HG02970 (cell line): Measurements from ENCODE around the gene COX7A2L.
"Not testable (repeated sequence)": the region's sequence is repeated elsewhere in the genome, so short reads cannot be mapped to it uniquely, and the experiment has no call there.

Source experiments
- ATAC-seq: cut with Tn5 transposase; IDR thresholded peaks from one replicate; pipeline ENCODE4 v1.9.1; 2021; ENCODE audit warnings: mild to moderate bottlenecking, moderate library complexity, moderate number of reproducible peaks; ENCODE audit not compliant: unreplicated experiment, low FRiP score

The COX7A2L gene, protein sequence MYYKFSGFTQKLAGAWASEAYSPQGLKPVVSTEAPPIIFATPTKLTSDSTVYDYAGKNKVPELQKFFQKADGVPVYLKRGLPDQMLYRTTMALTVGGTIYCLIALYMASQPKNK

DNA sequence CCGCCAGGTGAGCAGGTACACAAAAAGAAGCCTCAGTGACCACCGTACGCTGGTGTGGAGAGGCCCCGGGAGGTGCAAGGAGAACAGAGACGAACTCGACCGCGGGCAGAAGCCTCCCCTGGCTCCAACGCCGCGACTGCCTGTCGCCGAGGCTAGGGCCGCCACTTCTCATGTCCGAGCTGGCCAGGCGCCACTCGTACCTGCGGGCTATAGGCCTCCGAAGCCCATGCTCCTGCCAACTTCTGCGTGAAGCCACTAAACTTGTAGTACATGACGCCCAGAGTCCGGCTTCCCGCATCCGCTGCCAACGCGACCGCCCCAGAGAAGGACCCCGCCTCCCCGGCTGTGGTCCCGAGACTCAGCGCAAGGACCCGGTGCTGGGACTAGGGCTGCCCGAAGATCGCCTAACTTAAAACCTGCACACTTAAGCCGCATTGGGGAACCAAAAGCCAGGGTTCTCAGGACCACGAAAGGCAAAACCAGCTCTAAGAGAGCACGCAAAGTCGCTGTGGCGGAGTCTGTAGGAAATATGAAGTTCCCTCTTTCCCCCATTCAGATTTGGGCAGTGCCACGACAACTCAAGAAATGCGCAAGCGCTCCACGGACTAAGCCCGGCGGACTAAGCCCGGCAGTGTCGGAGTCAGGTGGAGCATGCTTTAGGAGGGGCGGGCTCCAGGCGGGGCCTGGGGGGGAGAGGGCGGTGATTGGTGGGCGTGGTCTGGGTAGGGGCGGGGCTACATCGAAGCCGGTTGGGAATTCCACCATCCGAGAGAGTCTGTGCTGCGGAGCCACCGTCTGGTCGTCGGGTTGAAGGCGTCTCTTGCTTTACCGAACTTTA is at the start of gene COX7A2L:
COX7A2L (minus strand) TSS at position 328 of the 838 bp plus-strand sequence; CDS start at position 272, 56 bp downstream.
- ATAC-seq, result peak; percentile 86

- ATAC-seq, result no peak
Measured at GRCh38 chr2:42408009-42408408, 47.0 kb upstream of the COX7A2L start.

DNA sequence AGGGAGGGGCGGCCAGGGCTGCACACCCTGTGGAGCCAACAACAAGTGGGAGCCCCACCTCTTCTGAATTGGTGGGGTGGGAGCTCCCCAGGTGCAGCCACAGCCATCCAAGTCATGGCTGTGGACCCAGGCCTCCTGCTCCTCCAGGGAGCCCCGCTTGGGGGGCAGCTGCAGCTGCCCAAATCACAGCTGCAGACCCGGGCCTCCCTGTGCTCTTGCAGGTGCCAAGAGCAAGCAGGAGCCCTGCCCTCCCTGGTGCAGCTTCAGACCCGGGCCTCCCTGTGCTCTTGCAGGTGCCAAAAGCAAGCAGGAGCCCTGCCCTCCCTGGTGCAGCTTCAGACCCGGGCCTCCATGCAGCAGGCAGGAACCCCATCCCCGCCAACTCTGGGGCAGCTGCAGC is 46.5 kb upstream of the COX7A2L start:
- no peak for ATAC-seq

GRCh38 chr2:42404676-42405075 is 43.7 kb upstream of the COX7A2L start:
- no peak for ATAC-seq

DNA sequence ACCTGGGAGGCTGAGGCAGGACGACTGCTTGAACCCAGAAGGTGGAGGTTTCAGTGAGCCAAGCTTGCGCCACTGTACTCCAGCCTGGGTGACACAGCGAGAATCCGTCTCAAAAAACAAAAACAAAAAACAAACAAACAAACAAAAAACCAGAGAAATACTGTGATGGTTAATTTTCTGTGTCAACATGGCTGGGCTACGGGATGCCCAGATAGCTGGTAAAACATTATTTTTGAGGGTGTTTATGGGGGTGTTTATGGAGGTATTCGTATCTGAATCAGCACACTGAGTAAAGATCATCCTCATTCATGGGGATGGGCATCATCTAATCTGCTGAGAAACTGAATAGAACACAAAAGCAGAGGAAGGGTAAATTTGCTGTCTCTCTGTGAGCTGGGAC is 40.8 kb upstream of the COX7A2L start:
- no peak for ATAC-seq

DNA sequence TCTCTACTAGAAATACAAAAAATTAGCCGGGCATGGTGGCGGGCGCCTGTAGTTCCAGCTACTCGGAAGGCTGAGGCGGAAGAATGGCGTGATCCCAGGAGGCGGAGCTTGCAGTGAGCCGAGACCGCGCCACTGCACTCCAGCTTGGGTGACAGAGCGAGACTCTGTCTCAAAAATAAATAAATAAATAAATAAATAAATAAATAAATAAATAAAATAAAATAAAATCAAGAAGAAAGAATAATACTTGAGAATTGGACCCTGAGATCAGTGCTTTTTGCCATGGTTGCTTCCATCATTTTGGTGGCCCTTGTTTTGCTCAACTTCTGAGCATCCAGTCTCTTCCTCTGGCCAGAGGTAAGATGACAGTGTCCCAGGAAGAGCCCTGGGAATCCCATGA is 37.0 kb upstream of the COX7A2L start:
- not testable (repeated sequence) for ATAC-seq

DNA sequence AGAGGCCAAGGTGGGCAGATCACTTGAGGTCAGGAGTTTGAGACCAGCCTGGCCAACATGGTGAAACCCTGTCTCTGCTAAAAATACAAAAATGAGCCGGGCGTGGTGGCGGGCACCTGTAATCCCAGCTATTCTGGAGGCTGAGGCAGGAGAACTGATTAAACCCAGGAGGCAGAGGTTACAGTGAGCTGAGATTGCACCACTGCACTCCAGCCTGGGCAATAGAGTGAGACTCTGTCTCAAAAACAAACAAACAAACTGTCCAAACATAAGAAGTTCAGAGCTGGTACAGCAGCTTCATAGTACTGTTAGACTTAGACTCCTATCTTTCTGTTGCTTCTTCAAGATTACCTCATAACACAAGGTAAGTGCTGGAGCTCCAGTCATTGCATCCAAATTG is 32.3 kb upstream of the COX7A2L start:
- not testable (repeated sequence) for ATAC-seq

- ATAC-seq, result no peak
Measured at GRCh38 chr2:42392191-42392590, 31.2 kb upstream of the COX7A2L start.

DNA sequence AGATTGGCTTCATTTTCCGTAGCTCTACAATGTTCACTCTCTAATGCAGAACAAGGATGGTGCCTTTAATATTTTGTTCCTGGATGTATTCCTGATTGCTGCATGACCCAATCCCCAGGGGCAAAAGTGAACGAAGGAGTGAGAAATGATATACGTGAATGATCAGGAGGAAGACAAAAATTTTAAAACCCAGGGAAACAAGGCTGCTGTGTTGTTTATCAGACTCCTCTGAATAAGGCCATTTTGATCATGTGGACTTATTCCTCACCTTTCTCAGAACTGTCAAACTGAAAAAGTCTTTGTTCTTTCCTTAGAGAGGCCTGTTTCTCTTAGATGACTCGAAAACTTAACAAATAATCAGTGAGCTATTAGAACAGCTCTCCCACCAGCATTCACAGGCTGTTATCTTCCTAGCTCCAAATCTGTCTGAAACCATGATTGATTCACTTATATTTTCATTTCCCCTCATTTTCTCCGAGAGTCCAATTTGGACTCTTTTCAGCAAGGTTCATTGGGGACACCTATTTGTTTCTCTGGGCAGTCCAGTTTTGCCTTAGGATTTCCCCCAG is 29.5 kb upstream of the COX7A2L start:
- no peak for ATAC-seq

- ATAC-seq, result no peak
Measured at GRCh38 chr2:42386682-42387081, 25.7 kb upstream of the COX7A2L start.

DNA sequence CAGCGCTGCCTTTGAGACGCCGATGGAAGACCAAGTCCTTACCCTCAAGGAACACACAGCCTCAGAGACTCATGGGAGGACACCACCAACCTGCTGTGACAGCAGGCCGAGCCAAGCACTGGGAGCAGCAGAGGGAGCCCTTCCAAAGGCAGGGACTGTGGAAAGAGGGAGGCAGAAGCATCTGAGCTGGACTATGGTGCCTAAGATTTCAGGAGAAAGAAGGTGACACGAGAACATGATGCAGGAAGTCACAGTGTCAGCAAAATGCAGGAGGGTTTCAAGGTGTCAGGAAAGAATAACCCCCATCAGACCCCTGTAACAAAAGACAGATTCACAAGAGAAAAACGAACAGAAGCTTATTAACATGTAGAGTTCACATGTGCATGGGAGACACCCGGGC is 24.2 kb upstream of the COX7A2L start:
- no peak for ATAC-seq

DNA sequence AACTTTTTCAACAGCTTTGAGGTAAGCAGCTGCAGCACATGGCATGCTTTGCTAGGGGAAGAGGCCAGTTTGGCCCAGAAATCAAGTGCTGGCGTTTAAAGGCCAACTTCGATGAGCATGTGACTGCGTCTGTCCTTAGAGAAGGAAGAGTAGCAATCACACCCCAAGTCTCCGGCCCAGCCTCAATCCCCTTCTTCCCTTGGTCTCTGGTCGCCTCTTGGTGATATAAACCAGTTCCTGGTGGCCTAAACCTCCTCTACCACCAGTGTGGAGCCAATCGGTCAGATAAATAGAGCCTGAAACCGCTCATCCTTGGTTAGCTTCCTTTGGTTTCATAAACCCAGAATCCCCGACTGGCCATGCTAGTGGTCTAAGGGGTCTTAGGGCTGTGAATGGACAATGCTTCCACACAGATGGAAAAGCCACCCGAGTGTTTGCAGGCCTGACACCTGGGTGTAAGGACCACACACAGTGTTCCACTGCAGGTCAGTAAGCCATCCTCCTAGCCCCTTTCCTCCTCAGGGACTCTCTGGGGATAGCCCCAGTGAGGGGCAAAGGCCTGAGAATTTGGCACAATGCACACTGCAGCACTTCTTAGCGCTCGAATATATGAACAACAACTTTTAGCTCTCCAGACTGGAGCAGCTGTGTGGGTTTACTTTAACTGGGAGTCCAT is 23.0 kb upstream of the COX7A2L start:
- ATAC-seq, result no peak

- no peak for ATAC-seq
Measured at GRCh38 chr2:42382144-42382543, 21.1 kb upstream of the COX7A2L start.

DNA sequence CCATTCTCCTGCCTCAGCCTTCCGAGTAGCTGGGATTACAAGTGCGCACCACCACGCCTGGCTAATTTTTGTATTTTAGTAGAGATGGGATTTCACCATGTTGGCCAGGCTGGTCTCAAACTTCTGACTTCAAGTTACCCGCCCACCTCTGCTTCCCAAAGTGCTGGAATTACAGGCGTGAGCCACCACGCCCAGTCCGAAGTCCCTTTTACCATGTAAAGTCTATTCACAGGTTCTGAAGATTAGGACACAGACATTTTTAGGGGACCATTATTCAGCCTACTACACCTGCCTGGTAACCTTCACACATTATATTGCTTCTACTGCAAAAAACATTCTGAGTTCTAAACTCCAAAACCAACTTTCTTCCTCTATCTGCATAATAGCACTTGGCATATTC is 19.0 kb upstream of the COX7A2L start:
- ATAC-seq, result not testable (repeated sequence)

- no peak for ATAC-seq
Measured at GRCh38 chr2:42378415-42378814, 17.4 kb upstream of the COX7A2L start.

DNA sequence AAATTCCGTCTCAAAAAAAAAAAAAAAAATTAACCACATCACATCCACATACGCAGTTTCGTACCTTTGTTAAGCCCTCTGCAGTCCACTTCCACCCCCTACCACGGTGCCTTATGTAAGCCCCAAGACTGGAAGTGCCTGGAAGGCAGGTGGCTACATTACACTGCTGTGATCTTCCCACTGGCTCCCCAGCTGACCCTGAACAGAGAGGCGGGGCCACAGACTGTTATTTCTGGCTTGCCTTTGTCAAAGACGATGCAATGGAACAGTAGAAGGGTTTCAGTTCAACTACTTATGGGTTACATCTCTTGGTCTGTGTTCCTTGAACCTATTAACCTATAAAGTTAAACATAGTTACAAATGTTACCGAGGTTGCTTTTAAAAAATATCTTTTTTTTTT is 15.7 kb upstream of the COX7A2L start:
- no peak for ATAC-seq

DNA sequence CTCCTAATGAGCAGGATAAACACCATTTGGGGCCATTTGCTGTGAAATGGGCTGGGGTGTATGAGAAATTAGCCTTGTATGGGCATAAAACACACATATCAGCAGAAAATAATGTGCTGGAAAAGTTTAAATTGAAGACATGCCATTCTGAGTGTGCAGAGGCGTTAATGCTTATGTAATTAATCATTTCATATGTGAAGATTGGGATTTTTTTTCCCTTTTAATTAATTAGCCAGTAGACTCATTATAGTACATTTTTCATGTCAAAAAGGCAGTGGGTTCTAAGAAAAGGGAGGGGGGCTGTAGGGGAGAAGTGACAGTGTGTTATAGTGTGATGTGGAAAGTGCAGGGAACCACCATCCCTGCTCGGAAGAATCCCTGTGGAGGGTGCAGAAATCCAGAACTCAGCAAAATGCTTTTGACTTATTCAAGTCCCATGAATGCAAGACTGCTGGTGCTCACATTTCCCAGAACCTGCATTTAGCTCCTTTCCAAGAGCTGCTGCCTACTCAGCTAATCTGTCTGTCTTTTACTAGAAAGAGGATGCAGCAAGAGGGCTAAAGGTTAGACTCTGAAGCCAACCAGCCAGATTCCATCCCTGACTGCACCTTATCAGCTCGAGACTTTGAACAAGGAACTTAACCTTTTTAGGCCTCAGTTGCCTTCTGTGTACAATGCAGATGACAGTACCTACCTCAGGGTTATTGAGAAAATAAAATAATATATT is 11.6 kb upstream of the COX7A2L start:
- ATAC-seq, result no peak

DNA sequence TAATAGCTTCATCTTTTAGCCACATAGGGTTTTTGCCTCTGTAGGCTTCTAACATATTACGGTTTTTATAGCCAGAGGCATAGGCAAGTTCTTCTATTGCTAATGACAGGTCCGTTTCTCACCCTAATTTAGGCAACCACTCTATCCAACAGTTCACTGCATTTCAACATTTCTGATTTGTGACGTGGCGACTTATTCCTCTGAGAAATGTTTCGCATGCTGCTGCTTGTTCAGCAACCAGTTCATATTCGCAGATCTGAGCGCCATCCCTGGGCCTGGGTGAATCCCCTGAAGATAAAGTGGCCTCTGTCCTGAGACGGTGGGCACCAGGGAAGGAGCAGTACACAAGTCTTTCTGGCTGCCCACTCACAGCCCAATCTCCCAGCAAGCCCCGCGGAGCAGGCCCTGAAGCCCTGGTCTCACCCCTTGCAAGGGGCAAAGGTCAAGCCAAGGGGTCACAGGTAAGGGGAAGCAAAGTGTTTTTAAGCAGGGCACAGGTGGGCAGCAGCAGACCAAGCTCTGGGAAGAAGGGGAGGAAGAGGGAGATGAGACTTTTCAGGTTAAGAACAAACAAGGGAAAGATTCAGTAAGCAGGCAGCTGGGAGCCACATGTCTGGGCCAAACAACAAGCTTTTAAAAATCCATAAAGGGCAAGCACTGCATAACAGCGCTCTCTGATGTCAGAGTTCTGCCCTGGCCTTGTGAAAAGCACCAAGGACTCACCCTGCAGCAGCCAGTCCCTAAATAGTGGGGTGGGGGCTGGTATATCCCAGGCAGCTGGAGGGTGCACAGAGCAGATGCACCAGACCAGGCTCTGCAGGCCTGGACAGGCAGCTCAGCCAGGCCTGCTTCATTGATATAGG is 10.8 kb upstream of the COX7A2L start:
- no peak for ATAC-seq

GRCh38 chr2:42369532-42370229 is 8.7 kb upstream of the COX7A2L start:
- ATAC-seq, result no peak
